ENCODE results near the gene SMCO3. TPM values are rescaled to one million over a fixed set of nuclear protein-coding genes. Genes with fewer than 3 reads are reported as not detected.

Gene SMCO3
- total and polyA plus RNA-seq, 2 of the 8 experiments (the other 6 are each of a cell fraction or from before 2014, with no cell fraction given), result not detected

GRCh38 chr12:14802721-14803010 lies 11.3 kb downstream of the SMCO3 start (continued):
- no peak for TF ChIP-seq E2F6 (IDR thresholded peaks at IDR 0.05)
- no peak for TF ChIP-seq RAD21 (IDR thresholded peaks at IDR 0.05 in 1 of 2, conservative IDR thresholded peaks at IDR 0.05 in 1 of 2; ENCODE audit: low read depth in 2 of 2, low read length in 2 of 2)
- no peak for TF ChIP-seq CHD1 (IDR thresholded peaks at IDR 0.05; ENCODE audit: low read depth, low read length)
- TF ChIP-seq SP1 (IDR thresholded peaks at IDR 0.05; ENCODE audit: low read depth, low read length), result no peak
- TF ChIP-seq HDAC2 (IDR thresholded peaks at IDR 0.05; ENCODE audit: borderline replicate concordance in 1 of 2, low read depth in 2 of 2, low read length in 2 of 2), result no peak

Measured in H1 (cell line).